Tibial nerve (tissue), 4 donors: Measurements from ENCODE around the gene DDX17.

Source experiments
- CTCF ChIP-seq, 5 experiments: fragments of 200-600 bp in 3 of 5; fragments of 450-650 bp in 2 of 5; sonication (generic) in 3 of 5; IDR thresholded peaks; one replicate each; pipeline ENCODE4 v1.5.1; 2016 to 2019; ENCODE audit warnings: antibody characterized with exemption in 5 of 5, mild to moderate bottlenecking in 3 of 5, moderate library complexity in 2 of 5
- EP300 ChIP-seq, 2 donors: sonication (generic); formaldehyde crosslinking; IDR thresholded peaks; one replicate each; pipeline ENCODE4 v1.6.1; 2017; ENCODE audit warnings: antibody characterized with exemption in 2 of 2, mild to moderate bottlenecking in 1 of 2

GRCh38 chr22:38477585-38477984 lies 28.5 kb downstream of the DDX17 start:
- no peak for TF ChIP-seq CTCF (IDR thresholded peaks at IDR 0.05)
- TF ChIP-seq EP300 (IDR thresholded peaks at IDR 0.05): no peak
